Endothelial cell (in vitro differentiated cells): ENCODE data around the gene TSHZ2. TPM values are rescaled to one million over a fixed set of nuclear protein-coding genes. Genes with fewer than 3 reads are reported as not detected.
A peak's percentile ranks its signal among the peaks of the same experiment; 100 is the strongest.

ENCODE experiments used
- DNase-seq: peaks from one replicate; pipeline ENCODE4 v3.0.0; 2021; ENCODE audit warnings: low spot score
- H3K27ac Mint-ChIP-seq: one replicate; pipeline ENCODE4 v1.8.0; 2021; ENCODE audit warnings: mixed read lengths, inconsistent platforms; ENCODE audit not compliant: unreplicated experiment
- H3K27me3 Mint-ChIP-seq: one replicate; pipeline ENCODE4 v1.8.0; 2021; ENCODE audit warnings: mild to moderate bottlenecking, moderate library complexity, mixed read lengths, inconsistent platforms; ENCODE audit not compliant: unreplicated experiment
- H3K36me3 Mint-ChIP-seq: one replicate; pipeline ENCODE4 v1.8.0; 2021; ENCODE audit warnings: mild to moderate bottlenecking, low read depth, mixed read lengths, inconsistent platforms; ENCODE audit not compliant: unreplicated experiment
- H3K4me1 Mint-ChIP-seq: one replicate; pipeline ENCODE4 v1.8.0; 2021; ENCODE audit warnings: mild to moderate bottlenecking, mixed read lengths, inconsistent platforms; ENCODE audit not compliant: unreplicated experiment
- H3K4me3 Mint-ChIP-seq: one replicate; pipeline ENCODE4 v1.8.0; 2021; ENCODE audit warnings: mild to moderate bottlenecking, mixed read lengths, inconsistent platforms; ENCODE audit not compliant: unreplicated experiment
- H3K9me3 Mint-ChIP-seq: one replicate; pipeline ENCODE4 v1.8.0; 2021; ENCODE audit warnings: mixed read lengths, inconsistent platforms; ENCODE audit not compliant: unreplicated experiment
- total RNA-seq: library from RNA; stranded (reverse); fragmentation: NEBNext Ultra II Directional; extraction: Animal tissue kit (Norgen Biotek cat#: 25700); gene quantifications from one replicate; pipeline ENCODE4 v1.2.1, GENCODE V29; 2021; ENCODE audit not compliant: unreplicated experiment
- TF ChIP-seq, protein P1 (sequence below): fragments of 200-600 bp; sonication (generic); IDR thresholded peaks from one replicate; pipeline ENCODE4 v1.5.0; 2021; ENCODE audit warnings: antibody characterized with exemption; ENCODE audit not compliant: unreplicated experiment

The TSHZ2 gene
- total RNA-seq, 1 donor from 2014 or later, result 2.3 TPM

DNA sequence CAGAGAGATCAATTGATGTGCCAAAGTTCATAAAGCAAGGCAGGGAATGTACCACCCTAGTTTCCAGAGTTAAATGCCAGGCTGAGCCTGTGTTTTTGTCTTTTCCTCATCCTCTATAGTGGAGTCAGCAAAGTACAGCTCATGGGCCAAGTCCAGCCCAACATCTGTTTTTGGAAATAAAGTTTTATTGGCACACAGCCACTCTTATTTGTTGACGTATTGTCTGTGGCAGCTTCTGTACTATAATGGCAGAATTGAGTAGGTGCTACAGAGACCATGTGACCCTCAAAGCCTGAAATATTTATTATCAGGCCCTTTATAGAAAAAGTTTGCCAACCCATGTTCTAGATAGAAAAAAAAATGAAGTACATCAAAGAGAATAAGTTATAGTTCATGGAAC, 187.0 kb downstream of the TSHZ2 start:
- Mint-ChIP-seq H3K9me3 (no peaks in the 10 kb centered on the region), H3K36me3 (no peaks in the 10 kb centered on the region), H3K4me3 (no peak overlapping the region), H3K27ac (no peak overlapping the region), H3K27me3 (no peaks in the 10 kb centered on the region), H3K4me1 (peaks cover 10% of the 10 kb centered on the region)
- DNase-seq, result no peak
- TF ChIP-seq, protein P1, sequence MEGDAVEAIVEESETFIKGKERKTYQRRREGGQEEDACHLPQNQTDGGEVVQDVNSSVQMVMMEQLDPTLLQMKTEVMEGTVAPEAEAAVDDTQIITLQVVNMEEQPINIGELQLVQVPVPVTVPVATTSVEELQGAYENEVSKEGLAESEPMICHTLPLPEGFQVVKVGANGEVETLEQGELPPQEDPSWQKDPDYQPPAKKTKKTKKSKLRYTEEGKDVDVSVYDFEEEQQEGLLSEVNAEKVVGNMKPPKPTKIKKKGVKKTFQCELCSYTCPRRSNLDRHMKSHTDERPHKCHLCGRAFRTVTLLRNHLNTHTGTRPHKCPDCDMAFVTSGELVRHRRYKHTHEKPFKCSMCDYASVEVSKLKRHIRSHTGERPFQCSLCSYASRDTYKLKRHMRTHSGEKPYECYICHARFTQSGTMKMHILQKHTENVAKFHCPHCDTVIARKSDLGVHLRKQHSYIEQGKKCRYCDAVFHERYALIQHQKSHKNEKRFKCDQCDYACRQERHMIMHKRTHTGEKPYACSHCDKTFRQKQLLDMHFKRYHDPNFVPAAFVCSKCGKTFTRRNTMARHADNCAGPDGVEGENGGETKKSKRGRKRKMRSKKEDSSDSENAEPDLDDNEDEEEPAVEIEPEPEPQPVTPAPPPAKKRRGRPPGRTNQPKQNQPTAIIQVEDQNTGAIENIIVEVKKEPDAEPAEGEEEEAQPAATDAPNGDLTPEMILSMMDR, result no peak

DNA sequence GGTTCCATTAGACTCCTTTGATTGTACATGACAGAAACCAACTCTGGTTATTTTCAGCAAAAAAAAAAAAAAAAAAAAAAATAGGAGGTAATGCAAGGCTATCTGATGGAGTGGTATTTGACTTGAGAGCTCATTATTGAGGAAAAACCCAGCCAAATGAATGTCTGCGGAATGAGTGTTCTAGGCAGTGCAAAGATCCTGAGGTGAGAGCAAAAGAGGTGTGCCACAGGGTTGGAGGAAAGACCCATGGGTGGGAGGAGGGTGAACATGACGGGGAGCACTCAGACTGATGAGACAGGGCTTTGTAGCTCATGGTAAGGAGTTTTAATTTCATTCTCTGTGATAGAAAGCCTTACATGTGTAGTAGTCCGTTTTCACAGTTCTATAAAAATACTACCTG, 188.9 kb downstream of the TSHZ2 start:
- H3K4me3 Mint-ChIP-seq, result no peak overlapping the region
- H3K27me3 Mint-ChIP-seq, result no peaks in the 10 kb centered on the region
- DNase-seq, result no peak
- TF ChIP-seq, protein P1, result no peak
- H3K9me3 Mint-ChIP-seq, result no peaks in the 10 kb centered on the region
- no peaks in the 10 kb centered on the region for H3K36me3 Mint-ChIP-seq
- H3K4me1 Mint-ChIP-seq, result peaks cover 10% of the 10 kb centered on the region
- H3K27ac Mint-ChIP-seq, result no peak overlapping the region

DNA sequence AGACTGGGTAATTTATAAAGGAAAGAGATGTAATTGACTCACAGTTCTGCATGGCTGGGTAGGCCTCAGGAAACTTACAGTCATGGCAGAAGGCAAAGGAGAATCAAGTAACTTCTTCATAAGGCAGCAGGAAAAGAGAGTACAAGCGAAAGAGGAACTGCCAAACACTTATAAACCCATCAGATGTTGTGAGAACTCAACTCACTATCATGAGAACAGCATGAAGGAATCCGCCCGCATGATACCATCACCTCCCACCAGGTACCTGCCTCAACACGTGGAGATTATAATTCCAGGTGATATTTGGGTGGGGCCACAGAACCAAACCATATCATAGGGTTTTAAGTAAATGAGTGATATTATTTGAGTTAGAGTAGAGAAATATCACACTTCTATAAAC, 189.3 kb downstream of the TSHZ2 start:
- Mint-ChIP-seq H3K9me3 (no peaks in the 10 kb centered on the region), H3K4me1 (peaks cover 10% of the 10 kb centered on the region), H3K27ac (no peak overlapping the region), H3K4me3 (no peak overlapping the region), H3K36me3 (no peaks in the 10 kb centered on the region), H3K27me3 (no peaks in the 10 kb centered on the region)
- DNase-seq, result no peak
- TF ChIP-seq, protein P1, result no peak

DNA sequence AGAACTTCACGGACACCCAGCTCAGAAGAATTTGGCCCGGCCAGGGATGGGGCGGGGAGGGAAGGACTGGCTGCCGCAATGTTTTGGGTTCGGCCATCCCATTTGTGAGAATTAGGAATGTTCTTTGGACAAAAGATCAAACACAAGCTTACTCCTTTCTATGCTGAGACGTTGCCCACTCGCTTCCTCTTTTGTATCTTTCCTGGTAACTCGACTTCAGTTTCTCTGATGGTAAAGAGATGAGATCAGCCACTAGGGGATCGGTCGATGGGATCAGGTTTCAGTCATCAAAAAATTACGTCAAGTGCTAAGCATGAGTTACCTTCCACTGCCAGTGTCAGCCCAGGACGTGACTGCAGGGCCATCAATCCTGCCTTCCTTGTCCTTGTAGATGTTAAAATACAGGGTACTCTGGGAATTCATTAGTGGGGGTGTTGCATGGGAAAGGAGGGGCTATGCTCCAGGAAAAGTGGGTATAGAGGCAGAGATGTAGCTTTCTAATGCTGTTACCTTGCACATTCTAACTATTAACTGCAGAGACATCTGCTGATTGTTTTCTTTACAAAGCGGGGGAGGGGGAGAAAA, 190.2 kb downstream of the TSHZ2 start:
- no peak overlapping the region for H3K4me3 Mint-ChIP-seq
- H3K4me1 Mint-ChIP-seq, result peaks cover 10% of the 10 kb centered on the region
- TF ChIP-seq, protein P1, result peak; percentile 44
- H3K36me3 Mint-ChIP-seq, result no peaks in the 10 kb centered on the region
- H3K27ac Mint-ChIP-seq, result peak overlapping the region; percentile 11
- DNase-seq, result peak; percentile 17
- H3K27me3 Mint-ChIP-seq, result no peaks in the 10 kb centered on the region
- no peaks in the 10 kb centered on the region for H3K9me3 Mint-ChIP-seq

DNA sequence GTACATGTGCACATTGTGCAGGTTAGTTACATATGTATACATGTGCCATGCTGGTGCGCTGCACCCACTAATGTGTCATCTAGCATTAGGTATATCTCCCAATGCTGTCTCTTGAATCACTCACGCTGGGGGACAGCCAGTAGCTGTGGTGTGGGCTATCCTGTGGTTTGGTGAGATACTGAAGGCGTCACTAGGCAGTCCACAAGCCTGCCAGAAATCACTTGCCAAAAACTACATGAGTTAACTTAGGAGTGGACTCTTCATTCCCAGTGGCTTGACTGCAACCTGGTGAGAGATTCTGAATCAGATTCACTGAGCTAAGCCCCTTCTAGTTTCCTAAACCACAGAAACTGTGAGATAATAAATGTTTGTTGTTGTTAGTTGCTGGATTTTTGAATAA, 191.3 kb downstream of the TSHZ2 start:
- Mint-ChIP-seq H3K36me3 (no peaks in the 10 kb centered on the region), H3K4me3 (no peak overlapping the region), H3K9me3 (no peaks in the 10 kb centered on the region), H3K27ac (no peak overlapping the region), H3K4me1 (peaks cover 10% of the 10 kb centered on the region), H3K27me3 (no peaks in the 10 kb centered on the region)
- TF ChIP-seq, protein P1, result no peak
- DNase-seq, result no peak
